Measurements from ENCODE around the gene NFYC. TPM values are rescaled to one million over a fixed set of nuclear protein-coding genes. Genes with fewer than 3 reads are reported as not detected.
A peak's percentile ranks its signal among the peaks of the same experiment; 100 is the strongest.

The NFYC gene
- total and polyA plus RNA-seq, 7 experiments from 2014 or later = 36.2 to 88.5 (median 63.4) TPM

- intact Hi-C loops (cut with micrococcal nuclease) = loop anchor here (1.0 to 2.0 kb wide), 5 partner anchors 16 to 127 kb away; partner anchors contain the start of genes CITED4 (in 2 of the 2) and NFYC (in 2 of the 2)
- H3K27me3 Mint-ChIP-seq = peaks cover 0 to 8% (median 0%) of the 10 kb centered on the region in 5 donors
- no peaks in the 10 kb centered on the region for H3K9me3 Mint-ChIP-seq
- Histone ChIP-seq H3K36me3 (ENCODE audit: control insufficient read depth in 2 of 3, insufficient read depth in 3 of 3, low read length in 3 of 3) (no peaks in the 10 kb centered on the region), H3K27me3 (ENCODE audit: control insufficient read depth in 2 of 2, insufficient read depth in 2 of 2, low read length in 2 of 2) (no peaks in the 10 kb centered on the region), H3K9me3 (ENCODE audit: control insufficient read depth in 2 of 3, low read length in 3 of 3) (no peaks in the 10 kb centered on the region), H3K4me1 (ENCODE audit: control insufficient read depth in 2 of 2, insufficient read depth in 2 of 2, low read length in 2 of 2) (peaks cover 0 to 5% of the 10 kb centered on the region in 2 donors), H3K27ac (ENCODE audit: low read depth, low read length) (peak overlapping the region; percentile 50), H3K4me3 (ENCODE audit: low read length) (peak overlapping the region; percentile 68)
- H3K27ac Mint-ChIP-seq = peak overlapping the region; percentile 32 to 89 (median 83)
- no peak for ATAC-seq
- H3K4me1 Mint-ChIP-seq = peaks cover 0 to 21% (median 7%) of the 10 kb centered on the region in 7 donors
- ChIA-PET CTCF (interaction anchor here (0.7 kb wide), 1 partner anchor 46 kb away, joined by 3 read pairs; no protein-coding TSS in a partner anchor), POLR2A (interaction anchor here (0.7 to 5.1 kb wide), 4 partner anchors 15 to 126 kb away, joined by 3 to 23 read pairs (median 5); partner anchors contain the start of genes CITED4 and NFYC)
- no peaks in the 10 kb centered on the region for H3K36me3 Mint-ChIP-seq
- DNase-seq = no peak
- peak overlapping the region; percentile 76 to 89 (median 83) for H3K4me3 Mint-ChIP-seq
Measured at GRCh38 chr1:40817791-40818263, 126.3 kb downstream of the NFYC start.

GRCh38 chr1:40818264-40818961 lies 126.9 kb downstream of the NFYC start:
- Mint-ChIP-seq H3K27me3 (peaks cover 0 to 8% (median 0%) of the 10 kb centered on the region in 5 donors), H3K36me3 (no peaks in the 10 kb centered on the region), H3K4me3 (peak overlapping the region; percentile 76 to 89 (median 83)), H3K9me3 (no peaks in the 10 kb centered on the region), H3K27ac (peak overlapping the region; percentile 74 to 89 (median 83)), H3K4me1 (peaks cover 0 to 21% (median 11%) of the 10 kb centered on the region in 7 donors)
- ATAC-seq (peak; percentile 98), DNase-seq (peak; percentile 66 to 90 (median 86))
- Histone ChIP-seq H3K4me3 (ENCODE audit: low read length) (peak overlapping the region; percentile 68), H3K27me3 (ENCODE audit: control insufficient read depth in 2 of 2, insufficient read depth in 2 of 2, low read length in 2 of 2) (no peaks in the 10 kb centered on the region), H3K4me1 (ENCODE audit: control insufficient read depth in 2 of 2, insufficient read depth in 2 of 2, low read length in 2 of 2) (peaks cover 0 to 5% of the 10 kb centered on the region in 2 donors), H3K27ac (ENCODE audit: low read depth, low read length) (peak overlapping the region; percentile 50), H3K9me3 (ENCODE audit: control insufficient read depth in 2 of 3, low read length in 3 of 3) (no peaks in the 10 kb centered on the region), H3K36me3 (ENCODE audit: control insufficient read depth in 2 of 3, insufficient read depth in 3 of 3, low read length in 3 of 3) (no peaks in the 10 kb centered on the region)
- ChIA-PET POLR2A (interaction anchor here (0.7 to 5.1 kb wide), 3 partner anchors 17 to 44 kb away, joined by 3 to 23 read pairs (median 3); partner anchors contain the start of gene CITED4), CTCF (no interaction called here)
- intact Hi-C loops (cut with micrococcal nuclease) = loop anchor here (1.0 to 2.0 kb wide), 5 partner anchors 16 to 127 kb away; partner anchors contain the start of genes CITED4 (in 2 of the 2) and NFYC (in 2 of the 2)

GRCh38 chr1:40819101-40819500 lies 127.6 kb downstream of the NFYC start:
- peak overlapping the region; percentile 62 to 88 (median 78) for H3K4me3 Mint-ChIP-seq

DNA sequence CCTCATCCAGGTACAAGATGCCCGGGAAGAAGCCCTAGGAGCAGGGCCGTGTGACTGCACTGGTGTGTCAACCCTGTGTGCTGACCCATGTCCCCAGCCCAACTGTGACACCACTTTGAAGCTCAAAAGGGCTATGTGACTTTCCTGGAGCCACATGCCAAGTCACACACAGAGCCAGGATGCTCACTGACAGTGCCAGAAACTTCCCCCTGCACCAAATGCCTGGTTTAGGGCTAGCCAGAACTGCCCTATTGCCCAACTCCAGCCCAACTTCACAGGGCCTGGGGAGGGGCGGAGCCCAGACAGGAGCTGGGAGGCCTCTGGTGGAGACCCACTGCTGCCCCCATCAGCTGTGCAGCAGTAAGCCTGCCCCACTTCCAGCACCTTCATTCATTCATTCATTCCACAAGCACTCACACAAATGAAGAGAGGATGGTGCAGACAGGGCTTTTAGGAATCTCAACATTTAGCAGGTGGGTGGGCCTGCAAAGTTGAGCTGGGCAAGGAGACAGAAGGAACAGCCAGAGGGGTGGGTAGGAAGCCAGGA lies 128.8 kb downstream of the NFYC start:
- Mint-ChIP-seq H3K36me3 (no peaks in the 10 kb centered on the region), H3K9me3 (no peaks in the 10 kb centered on the region), H3K27me3 (peaks cover 0 to 8% (median 0%) of the 10 kb centered on the region in 5 donors), H3K4me1 (peaks cover 6 to 28% (median 16%) of the 10 kb centered on the region in 7 donors), H3K27ac (peak overlapping the region in 3 of 9 donors; percentile 17 to 80 (median 48)), H3K4me3 (peak overlapping the region in 1 of 10 donors; percentile 84)
- Histone ChIP-seq H3K4me3 (ENCODE audit: low read length) (no peak overlapping the region), H3K4me1 (ENCODE audit: control insufficient read depth in 2 of 2, insufficient read depth in 2 of 2, low read length in 2 of 2) (peaks cover 0 to 8% of the 10 kb centered on the region in 2 donors), H3K27me3 (ENCODE audit: control insufficient read depth in 2 of 2, insufficient read depth in 2 of 2, low read length in 2 of 2) (no peaks in the 10 kb centered on the region), H3K9me3 (ENCODE audit: control insufficient read depth in 2 of 3, low read length in 3 of 3) (no peaks in the 10 kb centered on the region), H3K36me3 (ENCODE audit: control insufficient read depth in 2 of 3, insufficient read depth in 3 of 3, low read length in 3 of 3) (no peaks in the 10 kb centered on the region), H3K27ac (ENCODE audit: low read depth, low read length) (peak overlapping the region; percentile 25)
- ATAC-seq (no peak), DNase-seq (no peak)
- intact Hi-C loops (cut with micrococcal nuclease) = no loop called here
- CTCF ChIA-PET = interaction anchor here (0.6 to 1.6 kb wide), 4 partner anchors 12 to 121 kb away, joined by 3 to 4 read pairs (median 3); no protein-coding TSS in a partner anchor
- POLR2A ChIA-PET = no interaction called here

More at GRCh38 chr1:40819101-40819500, 127.6 kb downstream of the NFYC start:
- intact Hi-C loops (cut with micrococcal nuclease) = loop anchor here in 1 of 2 donors (2.0 kb wide), 1 partner anchor 32 kb away; no protein-coding TSS in a partner anchor
- DNase-seq (no peak), ATAC-seq (no peak)
- H3K36me3 Mint-ChIP-seq = no peaks in the 10 kb centered on the region
- Histone ChIP-seq H3K27ac (ENCODE audit: low read depth, low read length) (no peak overlapping the region), H3K4me3 (ENCODE audit: low read length) (no peak overlapping the region), H3K4me1 (ENCODE audit: control insufficient read depth in 2 of 2, insufficient read depth in 2 of 2, low read length in 2 of 2) (peaks cover 0 to 5% of the 10 kb centered on the region in 2 donors), H3K27me3 (ENCODE audit: control insufficient read depth in 2 of 2, insufficient read depth in 2 of 2, low read length in 2 of 2) (no peaks in the 10 kb centered on the region), H3K36me3 (ENCODE audit: control insufficient read depth in 2 of 3, insufficient read depth in 3 of 3, low read length in 3 of 3) (no peaks in the 10 kb centered on the region), H3K9me3 (ENCODE audit: control insufficient read depth in 2 of 3, low read length in 3 of 3) (no peaks in the 10 kb centered on the region)
- H3K4me1 Mint-ChIP-seq = peaks cover 0 to 21% (median 11%) of the 10 kb centered on the region in 7 donors
- peaks cover 0 to 8% (median 0%) of the 10 kb centered on the region in 5 donors for H3K27me3 Mint-ChIP-seq
- ChIA-PET POLR2A (interaction anchor here (0.6 to 5.1 kb wide), 3 partner anchors 18 to 160 kb away, joined by 3 to 23 read pairs (median 3); partner anchors contain the start of gene CITED4), CTCF (no interaction called here)
- H3K9me3 Mint-ChIP-seq = no peaks in the 10 kb centered on the region
- peak overlapping the region in 7 of 9 donors; percentile 13 to 83 (median 58) for H3K27ac Mint-ChIP-seq

Small RNAs within 50 kb of the gene (microRNA-seq; reads per million reads assigned to microRNA genes)
- gene MIR30C1 (ENCODE audit: borderline microRNAs expressed) = 20.2 reads per million, percentile 31 among the genes with 10 or more reads in this experiment
- gene MIR30E (ENCODE audit: borderline microRNAs expressed) = 11,997 reads per million, percentile 95 among the genes with 10 or more reads in this experiment

Other genes with a start within 250 kb of the NFYC start
- 1 to 10 TPM; 2.2 to 8.3 (median 5.3) TPM for gene ZFP69B, start 241.2 kb upstream of the NFYC start, total RNA-seq
- gene ZFP69B, start 241.2 kb upstream of the NFYC start, polyA plus RNA-seq = 1 to 10 TPM; 3.0 to 3.6 TPM
- gene ZFP69, start 214.4 kb upstream of the NFYC start, total RNA-seq = 1 to 10 TPM; 2.7 to 4.3 (median 3.4) TPM
- gene ZFP69, start 214.4 kb upstream of the NFYC start, polyA plus RNA-seq = 1 to 10 TPM; 4.1 to 7.8 TPM
- gene EXO5, start 182.9 kb upstream of the NFYC start, total RNA-seq = 10 to 100 TPM in 2 of 5 experiments, 1 to 10 TPM in 3; 5.2 to 14.1 (median 8.6) TPM
- gene EXO5, start 182.9 kb upstream of the NFYC start, polyA plus RNA-seq = 1 to 10 TPM; 8.1 to 8.8 TPM
- gene ZNF684, start 160.1 kb upstream of the NFYC start, total RNA-seq = 1 to 10 TPM; 1.3 to 6.6 (median 3.7) TPM
- gene ZNF684, start 160.1 kb upstream of the NFYC start, polyA plus RNA-seq = 1 to 10 TPM; 2.5 to 3.6 TPM
- 1 to 10 TPM; 1.1 to 2.8 (median 2.2) TPM for gene RIMS3, start 26.0 kb upstream of the NFYC start, total RNA-seq
- 1 to 10 TPM; 2.2 to 4.3 TPM for gene RIMS3, start 26.0 kb upstream of the NFYC start, polyA plus RNA-seq
- under 1 TPM; 0.13 to 0.97 (median 0.24) TPM for gene KCNQ4, start 92.1 kb downstream of the NFYC start, total RNA-seq
- gene KCNQ4, start 92.1 kb downstream of the NFYC start, polyA plus RNA-seq = under 1 TPM in 1 of 2 donors, not detected in 1; 0.10 TPM
- 10 to 100 TPM; 20.5 to 42.8 (median 21.5) TPM for gene CITED4, start 170.7 kb downstream of the NFYC start, total RNA-seq
- gene CITED4, start 170.7 kb downstream of the NFYC start, polyA plus RNA-seq = 10 to 100 TPM; 28.9 to 37.9 TPM